ENCODE measurements around the gene ANKLE1. TPM values are rescaled to one million over a fixed set of nuclear protein-coding genes. Genes with fewer than 3 reads are reported as not detected.

The ANKLE1 gene
- total and polyA plus RNA-seq, 8 donors = 0.45 to 2.4 (median 1.6) TPM

GRCh38 chr19:17324357-17325114 lies 42.8 kb downstream of the ANKLE1 start:
- Histone ChIP-seq H3K9me3 (no peaks in the 10 kb centered on the region), H3K27ac (no peak overlapping the region), H3K27me3 (peaks cover 0 to 22% of the 10 kb centered on the region in 2 donors), H3K4me1 (peaks cover 0 to 32% of the 10 kb centered on the region in 2 donors), H3K4me3 (no peak overlapping the region), H3K36me3 (peaks cover 0 to 41% of the 10 kb centered on the region in 2 donors)
- ATAC-seq (no peak), DNase-seq (no peak)
- TF ChIP-seq, protein P1, sequence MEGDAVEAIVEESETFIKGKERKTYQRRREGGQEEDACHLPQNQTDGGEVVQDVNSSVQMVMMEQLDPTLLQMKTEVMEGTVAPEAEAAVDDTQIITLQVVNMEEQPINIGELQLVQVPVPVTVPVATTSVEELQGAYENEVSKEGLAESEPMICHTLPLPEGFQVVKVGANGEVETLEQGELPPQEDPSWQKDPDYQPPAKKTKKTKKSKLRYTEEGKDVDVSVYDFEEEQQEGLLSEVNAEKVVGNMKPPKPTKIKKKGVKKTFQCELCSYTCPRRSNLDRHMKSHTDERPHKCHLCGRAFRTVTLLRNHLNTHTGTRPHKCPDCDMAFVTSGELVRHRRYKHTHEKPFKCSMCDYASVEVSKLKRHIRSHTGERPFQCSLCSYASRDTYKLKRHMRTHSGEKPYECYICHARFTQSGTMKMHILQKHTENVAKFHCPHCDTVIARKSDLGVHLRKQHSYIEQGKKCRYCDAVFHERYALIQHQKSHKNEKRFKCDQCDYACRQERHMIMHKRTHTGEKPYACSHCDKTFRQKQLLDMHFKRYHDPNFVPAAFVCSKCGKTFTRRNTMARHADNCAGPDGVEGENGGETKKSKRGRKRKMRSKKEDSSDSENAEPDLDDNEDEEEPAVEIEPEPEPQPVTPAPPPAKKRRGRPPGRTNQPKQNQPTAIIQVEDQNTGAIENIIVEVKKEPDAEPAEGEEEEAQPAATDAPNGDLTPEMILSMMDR (IDR thresholded peaks at IDR 0.05) = no peak
- intact Hi-C loops (cut with DNase I) = no loop called here

DNA sequence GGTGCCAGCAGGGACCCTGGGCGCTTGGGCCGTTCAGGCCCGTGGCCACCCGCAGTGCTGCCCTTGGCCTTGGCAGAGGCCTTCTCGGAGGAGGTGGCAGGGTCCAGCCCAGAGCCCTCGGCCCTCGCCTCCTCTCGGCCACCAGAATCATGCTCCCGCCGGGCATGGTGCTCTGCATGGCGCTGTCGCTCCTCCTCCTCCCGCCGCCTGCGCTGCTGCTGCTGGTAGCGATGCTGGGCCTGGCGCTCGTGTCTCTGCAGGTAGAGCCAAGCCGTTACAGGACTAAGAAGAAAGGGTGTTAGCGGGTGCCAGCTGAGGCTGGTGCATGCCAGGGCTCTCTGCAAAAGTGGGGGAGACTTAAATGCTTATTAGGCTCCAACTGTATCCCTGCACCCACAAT lies 43.4 kb downstream of the ANKLE1 start:
- DNase-seq (no peak), ATAC-seq (no peak)
- intact Hi-C loops (cut with DNase I) = no loop called here
- H3K27me3 ChIP-seq = peaks cover 0 to 28% of the 10 kb centered on the region in 2 donors
- peaks cover 0 to 35% of the 10 kb centered on the region in 2 donors for H3K36me3 ChIP-seq
- H3K4me1 ChIP-seq = peaks cover 0 to 33% of the 10 kb centered on the region in 2 donors
- TF ChIP-seq, protein P1 (IDR thresholded peaks at IDR 0.05) = no peak
- no peak overlapping the region for H3K27ac ChIP-seq
- H3K9me3 ChIP-seq = no peaks in the 10 kb centered on the region
- H3K4me3 ChIP-seq = no peak overlapping the region

DNA sequence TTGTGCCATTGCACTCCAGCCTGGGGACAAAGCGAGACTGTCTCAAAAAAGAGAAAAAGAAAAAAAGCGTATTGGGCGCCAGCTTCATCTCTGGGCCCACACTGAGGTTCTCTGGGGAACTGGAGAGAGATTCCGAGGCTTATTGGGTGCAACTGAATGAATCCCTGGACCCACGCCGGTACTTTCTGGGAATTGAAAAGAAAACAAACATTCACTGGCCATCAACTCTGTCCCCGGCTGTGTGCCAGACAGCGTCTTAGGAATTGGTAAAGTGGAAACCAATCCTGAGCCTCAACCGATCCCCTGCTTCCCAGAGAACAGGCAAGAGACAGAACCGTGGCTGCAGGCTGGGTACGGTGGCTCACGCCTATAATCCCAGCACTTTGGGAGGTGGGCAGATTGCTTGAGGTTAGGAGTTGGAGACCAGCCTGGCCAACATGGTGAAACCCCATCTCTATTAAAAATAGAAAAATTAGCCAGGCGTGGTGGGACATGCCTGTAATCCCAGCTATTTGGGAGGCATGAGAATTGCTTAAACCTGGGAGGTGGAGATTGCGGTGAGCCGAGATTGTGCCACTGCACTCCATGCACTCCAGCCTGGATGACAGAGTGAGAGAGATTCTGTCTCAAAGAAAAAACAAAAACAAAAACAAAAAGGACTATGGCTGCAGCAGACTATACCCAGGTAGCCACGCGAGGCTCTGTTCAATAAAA lies 44.3 kb downstream of the ANKLE1 start:
- Histone ChIP-seq H3K27ac (no peak overlapping the region), H3K9me3 (no peaks in the 10 kb centered on the region), H3K4me1 (peaks cover 0 to 33% of the 10 kb centered on the region in 2 donors), H3K27me3 (peaks cover 0 to 37% of the 10 kb centered on the region in 2 donors), H3K4me3 (no peak overlapping the region), H3K36me3 (peaks cover 0 to 31% of the 10 kb centered on the region in 2 donors)
- intact Hi-C loops (cut with DNase I) = no loop called here
- DNase-seq = no peak
- no peak for ATAC-seq
- TF ChIP-seq, protein P1 (IDR thresholded peaks at IDR 0.05) = no peak

- intact Hi-C loops (cut with DNase I) = no loop called here
- no peak for DNase-seq
- Histone ChIP-seq H3K27ac (no peak overlapping the region), H3K36me3 (peaks cover 0 to 26% of the 10 kb centered on the region in 2 donors), H3K27me3 (peaks cover 0 to 40% of the 10 kb centered on the region in 2 donors), H3K9me3 (no peaks in the 10 kb centered on the region), H3K4me1 (peaks cover 0 to 33% of the 10 kb centered on the region in 2 donors), H3K4me3 (no peak overlapping the region)
- ATAC-seq = no peak
- TF ChIP-seq, protein P1 (IDR thresholded peaks at IDR 0.05) = no peak
Measured at GRCh38 chr19:17326595-17326966, 44.9 kb downstream of the ANKLE1 start.

DNA sequence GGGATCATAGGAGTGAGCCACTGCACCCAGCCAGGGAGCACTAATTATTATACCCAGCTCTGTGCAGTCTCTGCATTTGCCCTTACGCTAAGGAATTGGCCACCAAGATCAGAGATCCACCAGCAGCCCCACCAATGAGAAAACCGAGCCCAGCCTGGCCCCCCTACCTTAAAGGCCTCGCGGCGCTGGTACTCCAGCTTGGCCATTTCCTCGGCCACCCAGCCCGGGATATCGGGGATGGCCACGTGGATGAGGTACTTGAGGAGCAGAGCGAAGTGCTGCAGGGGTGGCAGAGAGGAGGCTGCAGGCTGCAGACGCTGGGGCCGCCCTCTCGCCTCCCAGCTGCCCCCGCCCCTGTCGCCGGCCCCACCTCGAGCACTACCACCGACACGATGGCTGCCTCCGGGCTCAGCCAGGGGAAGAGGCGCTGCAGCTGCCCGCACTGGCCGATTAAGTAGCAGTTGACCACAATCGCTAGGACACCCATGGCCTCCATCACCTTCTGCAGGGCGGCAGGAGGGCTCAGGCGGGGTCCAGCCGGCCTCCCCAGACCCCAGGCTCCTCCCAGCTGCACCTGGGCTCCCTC lies 45.5 kb downstream of the ANKLE1 start:
- no peak for DNase-seq
- no peak overlapping the region for H3K4me3 ChIP-seq
- H3K36me3 ChIP-seq = peaks cover 0 to 20% of the 10 kb centered on the region in 2 donors
- intact Hi-C loops (cut with DNase I) = no loop called here
- TF ChIP-seq, protein P1 (IDR thresholded peaks at IDR 0.05) = no peak
- ATAC-seq = no peak
- peaks cover 0 to 40% of the 10 kb centered on the region in 2 donors for H3K27me3 ChIP-seq
- peaks cover 0 to 33% of the 10 kb centered on the region in 2 donors for H3K4me1 ChIP-seq
- H3K9me3 ChIP-seq = no peaks in the 10 kb centered on the region
- H3K27ac ChIP-seq = no peak overlapping the region

Measured in left lung (tissue), 10 donors.